NCI-H446 (cell line): Measurements from ENCODE around the gene LPIN2.
"Not testable (repeated sequence)": the region's sequence is repeated elsewhere in the genome, so short reads cannot be mapped to it uniquely, and the experiment has no call there.

ENCODE experiments used
- DNase-seq, 2 experiments: peaks; one replicate each; lab custom pipeline; 2025; lab: John Stamatoyannopoulos, UW

LPIN2 gene

DNA sequence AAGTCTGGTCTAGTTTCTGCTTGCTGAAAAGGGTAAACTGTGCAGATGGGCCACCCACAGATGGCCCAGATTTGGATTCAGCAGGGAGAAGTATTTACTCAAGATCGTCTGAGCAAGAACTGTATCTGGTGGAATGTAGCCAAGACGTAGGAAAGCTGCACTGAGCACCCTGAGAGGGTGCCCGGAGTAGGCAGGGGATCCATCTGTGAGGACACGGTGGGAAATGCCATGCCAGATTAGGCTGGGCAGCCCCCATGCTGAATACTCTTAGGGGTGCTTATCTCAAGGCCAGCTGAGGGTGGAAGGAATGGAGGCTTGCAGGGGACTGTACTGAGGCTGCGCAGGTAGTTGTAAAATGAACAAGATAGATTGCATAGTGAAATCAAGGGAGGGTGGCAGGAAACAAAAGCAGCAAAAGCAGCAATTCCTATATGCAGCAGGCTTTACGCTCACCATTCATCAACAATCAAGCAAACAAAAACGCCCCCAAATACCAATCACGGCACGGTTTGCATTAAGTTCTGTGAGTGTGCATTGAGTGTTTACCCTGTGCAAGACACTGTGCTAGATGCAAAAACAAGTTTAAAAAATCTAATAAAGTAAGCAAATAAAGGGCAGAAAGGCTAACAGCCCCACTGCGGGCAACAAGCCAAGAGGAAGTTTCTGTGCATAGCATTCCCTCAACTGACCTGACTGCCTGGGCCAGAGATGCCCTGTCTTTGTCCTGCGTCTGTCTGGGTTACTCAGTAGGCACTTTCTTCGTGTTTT, 32.2 kb upstream of the LPIN2 start:
- peak in 1 of 2 experiments; percentile 61 for DNase-seq

DNA sequence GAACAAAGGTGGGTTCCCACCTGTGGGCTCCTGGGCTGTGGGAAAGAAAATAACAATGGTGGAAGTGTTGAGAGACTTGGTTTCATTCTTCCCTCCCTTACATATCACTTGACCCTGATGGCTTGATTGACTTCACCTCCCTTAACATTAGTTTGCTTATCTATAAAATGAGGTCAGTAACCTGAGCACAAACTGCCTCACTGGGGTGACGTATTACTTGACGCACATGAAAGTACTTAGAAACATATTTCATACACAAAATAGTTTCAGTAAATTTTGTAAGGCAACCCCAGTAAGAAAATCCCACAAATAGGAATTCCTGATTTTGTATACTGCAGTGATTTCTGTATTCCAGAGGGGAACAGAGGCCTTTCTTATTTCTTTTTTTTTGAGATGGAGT, 29.4 kb upstream of the LPIN2 start:
- no peak for DNase-seq

DNA sequence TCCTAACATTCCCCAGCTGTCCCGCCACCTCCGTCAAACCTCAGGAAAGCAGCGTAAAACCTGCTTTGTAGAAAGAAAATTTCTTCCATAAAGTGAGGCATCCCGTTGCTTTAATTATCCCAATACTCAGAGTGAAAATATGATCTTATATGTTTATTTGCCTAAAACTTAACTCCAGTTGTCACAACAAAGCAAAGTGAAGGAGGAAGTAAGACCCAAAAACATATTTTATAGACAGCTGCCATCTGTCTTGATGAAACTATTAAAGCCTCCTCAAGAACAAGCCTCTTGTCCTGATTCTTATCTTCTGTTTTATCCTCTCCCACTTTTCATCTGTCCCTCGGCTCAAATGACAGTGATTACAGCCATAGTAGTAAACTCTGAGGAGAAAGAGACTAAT, 28.9 kb upstream of the LPIN2 start:
- no peak for DNase-seq

DNA sequence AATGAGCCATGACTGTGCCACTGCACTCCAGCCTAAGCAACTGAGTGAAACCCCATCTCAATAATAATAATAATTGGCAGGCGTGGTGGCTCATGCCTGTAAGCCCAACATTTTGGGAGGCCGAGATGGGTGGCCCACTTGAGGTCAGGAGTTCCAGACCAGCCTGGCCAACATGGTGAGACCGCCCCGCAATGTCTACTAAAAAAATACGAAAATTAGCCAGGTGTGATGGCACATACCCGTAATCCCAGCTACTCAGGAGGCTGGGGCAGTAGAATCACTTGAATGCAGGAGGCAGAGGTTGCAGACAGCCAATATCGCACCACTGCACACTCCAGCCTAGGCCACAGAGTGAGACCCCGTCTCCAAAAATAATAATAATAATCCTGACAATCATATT, 27.9 kb upstream of the LPIN2 start:
- no peak for DNase-seq

DNA sequence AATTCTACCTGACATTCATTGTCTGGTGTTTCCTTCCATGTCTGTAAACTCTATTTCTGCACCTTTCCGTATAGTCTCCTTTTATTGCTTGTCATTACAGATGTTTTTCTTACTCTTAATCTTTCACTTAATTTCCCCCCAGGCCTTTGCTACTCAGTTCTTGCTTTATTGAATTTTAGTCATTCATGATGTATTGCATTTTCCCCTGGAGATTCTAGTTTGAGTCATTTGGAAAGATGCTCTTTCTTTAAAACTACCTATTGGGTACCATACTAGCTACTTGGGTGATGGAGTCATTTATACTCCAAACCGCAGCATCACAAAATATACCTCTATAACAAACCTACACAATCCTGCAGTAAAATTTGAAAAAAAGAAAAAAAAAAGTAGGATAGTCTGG, 27.2 kb upstream of the LPIN2 start:
- DNase-seq = no peak

DNA sequence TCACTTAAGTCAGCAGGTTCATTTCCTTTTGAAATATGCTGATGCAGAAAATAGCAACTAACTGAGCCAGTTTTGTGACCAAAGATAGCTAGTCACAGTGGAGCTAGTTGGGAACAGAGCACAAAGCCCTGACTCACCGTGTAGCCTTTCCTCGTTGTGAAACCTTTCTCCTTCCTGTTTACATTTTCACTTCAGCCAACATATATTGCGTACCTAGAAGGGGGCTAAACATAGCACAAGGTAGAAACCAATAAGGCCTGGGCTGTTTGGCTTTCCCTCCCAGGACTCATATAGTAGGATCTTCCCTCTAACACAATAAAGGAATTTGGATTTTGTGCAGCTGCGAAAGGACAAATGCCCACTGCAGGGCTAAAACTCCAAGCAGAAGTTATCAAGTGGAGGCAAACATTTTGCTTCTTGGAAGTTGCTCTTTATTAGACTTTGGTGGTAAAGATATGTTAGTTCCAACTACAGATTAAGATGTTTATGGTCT, 24.5 kb upstream of the LPIN2 start:
- DNase-seq = no peak

DNA sequence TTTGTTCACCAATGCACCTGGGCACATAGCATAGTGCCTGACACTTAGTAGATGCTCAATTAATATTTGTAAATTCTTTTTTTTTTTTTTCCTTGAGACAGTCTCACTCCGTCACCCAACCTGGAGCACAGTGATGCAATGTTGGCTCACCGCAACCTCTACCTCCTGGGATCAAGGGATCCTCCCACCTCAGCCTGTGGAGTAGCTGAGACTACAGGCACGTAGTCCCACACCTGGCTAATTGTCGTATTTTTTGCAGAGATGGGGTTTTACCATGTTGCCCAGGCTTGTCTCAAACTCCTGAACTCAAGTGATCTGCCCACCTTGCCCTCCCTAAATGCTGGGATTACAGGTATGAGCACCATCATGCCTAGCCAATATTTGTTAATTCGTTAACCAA, 23.2 kb upstream of the LPIN2 start:
- no peak for DNase-seq

GRCh38 chr18:3035635-3036034, 22.7 kb upstream of the LPIN2 start:
- no peak for DNase-seq

GRCh38 chr18:3032721-3033120, 19.8 kb upstream of the LPIN2 start:
- no peak for DNase-seq

- DNase-seq = no peak
These were observed 16.4 kb upstream of the LPIN2 start for GRCh38 chr18:3029215-3029952.

DNA sequence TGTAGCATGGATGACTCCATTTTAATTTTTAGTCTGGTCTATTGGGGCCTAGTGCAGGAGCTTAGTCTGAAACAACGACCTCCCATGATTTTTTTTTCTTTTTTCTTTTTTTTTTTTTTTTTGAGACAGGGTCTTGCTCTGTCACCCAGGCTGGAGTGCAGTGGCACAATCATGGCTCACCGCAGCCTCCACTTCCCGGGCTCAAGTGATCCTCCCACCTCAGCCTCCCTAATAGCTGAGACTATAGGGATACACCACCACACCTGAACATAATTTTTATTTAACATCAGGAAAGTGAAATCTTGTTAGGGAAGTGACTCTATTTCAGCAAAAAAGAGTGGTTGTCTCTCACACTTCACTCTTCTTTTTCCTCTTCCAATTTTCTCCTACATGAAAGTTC, 15.2 kb upstream of the LPIN2 start:
- not testable (repeated sequence) for DNase-seq

DNA sequence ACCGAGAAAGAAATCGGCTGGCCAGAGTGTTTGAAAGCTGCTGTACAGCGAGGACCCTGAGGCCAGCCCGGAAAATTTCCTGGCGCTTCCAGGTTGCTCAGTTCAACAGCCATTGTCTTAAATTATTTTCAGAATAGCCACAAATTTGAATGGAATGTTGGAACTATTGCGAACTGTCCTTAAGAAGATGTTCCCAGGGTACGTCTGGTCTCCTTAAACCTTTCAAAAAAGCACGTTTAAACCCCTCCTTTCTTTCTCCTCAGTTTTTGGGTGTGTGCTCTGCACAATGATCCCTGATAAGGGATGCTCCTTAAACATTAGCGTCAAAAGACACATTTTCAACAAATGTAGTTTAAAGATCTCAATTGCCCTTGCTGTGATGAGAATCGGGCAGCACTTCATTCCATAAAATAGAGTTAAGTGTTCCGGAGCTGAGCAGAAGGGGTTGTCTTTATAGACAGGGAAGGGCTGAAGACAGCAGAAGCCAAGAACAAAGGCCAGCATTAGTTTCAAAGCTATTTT, 14.5 kb upstream of the LPIN2 start:
- DNase-seq = no peak

DNA sequence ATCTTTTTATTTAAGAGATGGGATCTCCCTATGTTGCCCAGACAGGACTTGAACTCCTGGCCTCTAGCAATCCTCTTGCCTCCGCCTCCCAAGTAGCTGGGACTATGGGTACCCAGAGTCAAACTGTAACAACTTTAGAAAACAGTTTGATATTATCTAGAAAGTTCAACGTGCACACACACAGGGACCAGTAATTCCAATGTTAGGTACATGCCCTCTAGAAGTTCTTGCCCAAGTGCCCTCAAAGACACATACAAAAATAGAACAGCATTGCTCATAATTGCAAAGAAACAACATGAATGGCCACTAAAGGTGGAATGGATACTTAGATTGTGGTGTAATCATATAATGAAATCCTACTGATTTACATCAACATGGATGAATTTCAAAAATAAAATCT, 12.6 kb upstream of the LPIN2 start:
- no peak for DNase-seq

DNA sequence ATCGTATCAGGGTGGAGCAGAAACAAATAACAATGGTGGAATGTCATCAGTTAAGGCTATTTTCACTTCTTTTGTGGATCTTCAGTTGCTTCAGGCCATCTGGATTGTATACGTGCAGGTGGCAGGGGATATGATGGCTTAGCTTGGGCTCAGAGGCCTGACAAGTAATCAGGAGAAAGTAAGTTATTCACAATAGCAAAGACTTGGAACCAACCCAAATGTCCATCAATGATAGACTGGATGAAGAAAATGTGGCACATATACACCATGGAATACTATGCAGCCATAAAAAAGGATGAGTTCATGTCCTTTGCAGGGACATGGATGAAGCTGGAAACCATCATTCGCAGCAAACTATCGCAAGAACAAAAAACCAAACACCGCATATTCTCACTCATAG, 10.7 kb upstream of the LPIN2 start:
- DNase-seq = not testable (repeated sequence)

DNA sequence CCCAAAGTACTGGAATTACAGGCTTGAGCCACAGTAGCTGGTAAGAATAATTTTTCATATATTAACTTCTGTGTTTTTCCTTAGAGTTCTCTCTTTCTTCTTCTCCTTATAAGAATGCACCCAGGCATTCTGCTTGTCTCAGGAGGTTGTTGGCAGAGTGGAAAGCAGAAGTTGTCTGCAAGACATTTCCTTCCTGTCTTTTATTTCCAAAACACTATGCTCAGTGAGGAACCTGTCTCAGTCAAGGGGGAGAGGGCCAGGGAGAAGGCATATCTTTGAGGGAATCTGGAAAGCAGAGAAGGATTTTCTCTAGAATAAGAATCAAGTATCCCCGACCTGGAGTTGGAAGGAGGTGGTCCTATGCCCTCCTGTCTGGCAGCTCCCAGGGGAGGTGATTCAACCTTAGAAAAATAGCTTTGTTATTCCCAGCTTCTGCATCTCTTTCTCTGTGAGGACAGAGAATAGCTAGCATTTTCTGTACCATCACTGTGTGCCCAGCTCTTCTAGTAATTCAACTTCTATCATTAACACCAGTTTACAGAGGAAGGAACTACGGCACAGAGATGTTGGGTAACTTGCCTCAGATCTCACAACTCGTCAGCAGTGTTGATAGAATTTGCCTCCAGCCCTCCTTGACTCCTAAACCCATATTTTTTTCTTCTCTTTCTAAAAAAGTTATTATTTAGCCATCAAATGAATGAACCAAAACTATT, 3.8 kb upstream of the LPIN2 start:
- DNase-seq = no peak

DNA sequence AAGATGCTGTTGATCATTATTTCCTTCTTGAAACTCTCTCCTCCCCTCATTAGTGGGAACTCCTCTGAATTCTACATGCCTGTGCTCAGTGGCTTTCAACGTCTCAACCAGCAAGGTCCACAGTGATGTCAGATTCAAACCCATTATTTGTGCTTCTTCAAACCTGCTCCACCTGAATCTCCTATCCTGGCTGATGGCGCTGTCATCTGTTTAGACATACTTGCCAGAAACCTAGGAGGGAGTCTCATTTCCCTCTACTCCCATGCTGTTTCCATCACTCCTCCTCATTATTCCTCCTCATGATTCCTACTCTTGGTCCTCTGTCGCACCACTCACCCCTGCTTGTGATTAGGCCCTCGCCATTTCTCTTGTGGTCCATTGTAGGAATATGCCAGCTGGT, 2.9 kb upstream of the LPIN2 start:
- DNase-seq = no peak

GRCh38 chr18:3015204-3015592, 2.3 kb upstream of the LPIN2 start:
- no peak for DNase-seq

DNA sequence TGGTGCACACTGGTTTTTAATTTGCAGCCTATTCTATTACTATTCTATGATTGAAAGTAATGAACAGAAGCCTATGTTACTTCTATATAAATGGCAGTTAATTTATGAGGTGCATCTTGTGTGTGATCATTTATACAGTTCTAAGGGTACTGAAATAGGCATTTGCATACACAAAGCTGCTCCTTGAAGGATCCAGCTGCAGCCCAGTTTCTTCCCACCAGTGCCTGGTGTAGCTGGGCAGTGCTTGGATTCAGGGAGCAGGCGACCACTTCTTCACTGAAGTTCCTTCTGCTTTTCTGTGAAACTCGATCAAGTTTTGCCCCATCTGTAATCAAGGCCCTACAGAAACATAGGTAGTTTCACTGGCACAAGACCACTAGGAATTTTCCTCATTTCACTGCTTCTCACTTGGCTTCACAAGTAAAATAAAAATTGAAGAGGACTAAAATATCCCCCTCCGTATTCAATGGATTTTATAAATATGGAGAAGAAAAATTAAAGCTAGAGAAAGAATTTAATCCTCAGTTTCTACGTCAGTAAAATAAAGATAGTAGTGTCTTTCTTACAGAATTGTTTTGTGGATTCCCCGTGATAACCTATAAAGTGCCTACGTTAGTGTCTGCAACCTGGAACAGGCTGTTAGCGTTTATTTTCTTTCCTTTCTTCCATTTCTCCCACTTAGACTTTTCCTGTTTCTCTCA, 1.7 kb upstream of the LPIN2 start:
- DNase-seq = no peak

DNA sequence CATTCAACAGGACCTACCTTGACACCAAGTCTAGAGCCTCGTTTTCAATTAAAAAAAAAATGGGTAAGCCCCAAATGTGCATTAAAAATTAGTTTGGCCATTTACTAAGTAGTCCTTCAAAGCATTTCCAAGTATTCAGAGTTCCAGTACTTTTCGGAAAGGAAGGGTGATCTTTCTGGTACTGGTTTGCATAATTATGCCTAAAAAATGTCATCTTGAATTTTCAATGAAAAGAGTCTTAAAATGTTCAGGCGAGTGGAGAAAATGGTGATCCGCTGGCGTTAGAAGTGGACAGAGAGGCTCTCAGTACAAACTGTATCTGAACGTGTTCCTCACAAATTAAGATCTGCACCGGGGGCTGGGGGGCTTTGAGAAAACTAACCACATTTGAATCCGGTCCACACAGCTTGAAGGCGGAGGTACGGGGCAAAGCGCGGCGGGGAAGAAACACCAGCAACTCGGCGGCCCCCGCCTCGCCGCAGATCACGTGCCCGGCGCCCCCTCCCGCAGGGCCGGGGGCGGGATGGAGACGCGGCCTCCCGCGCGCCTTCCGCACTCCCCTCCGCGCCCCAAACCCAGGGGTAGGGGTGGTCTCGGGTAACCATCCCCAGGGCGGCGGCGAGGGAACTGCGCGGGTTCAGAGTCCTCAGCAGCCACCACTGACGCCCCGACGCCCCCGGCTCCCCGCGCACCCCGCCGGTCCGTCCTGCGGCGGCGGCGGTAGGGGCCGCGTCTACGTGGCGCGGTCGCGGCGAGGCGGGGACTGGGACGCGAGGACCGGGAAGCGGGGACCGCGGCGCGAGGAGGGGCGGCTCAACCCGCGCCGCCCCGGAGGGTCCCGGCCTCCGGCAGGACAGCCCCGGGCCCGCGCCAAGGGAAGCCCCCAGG, 564 bp downstream of the LPIN2 start:
- DNase-seq = peak in 1 of 2 experiments; percentile 50

GRCh38 chr18:3010086-3010485, 2.9 kb downstream of the LPIN2 start:
- no peak for DNase-seq

DNA sequence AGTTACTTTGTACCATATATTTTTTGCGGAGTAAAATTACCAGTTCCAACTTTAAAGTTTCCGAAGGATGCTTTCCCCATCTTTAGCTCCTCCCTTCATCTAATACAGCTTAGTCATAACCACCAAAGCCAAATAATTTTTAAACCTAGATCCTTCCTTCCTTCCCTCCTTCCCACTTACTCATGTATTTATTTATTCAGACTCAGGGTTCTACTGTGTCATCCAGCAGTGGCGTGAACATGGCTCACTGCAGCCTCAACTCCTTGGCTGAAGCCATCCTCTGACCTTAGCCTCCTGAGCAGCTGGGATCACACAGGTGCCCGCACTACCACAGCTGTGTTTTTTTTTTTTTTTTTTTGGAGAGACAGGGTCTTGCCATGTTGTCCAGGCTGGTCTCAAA, 4.4 kb downstream of the LPIN2 start:
- no peak for DNase-seq
